Adipocyte (in vitro differentiated cells): Measurements from ENCODE around the gene DYNLT3.
A peak's percentile ranks its signal among the peaks of the same experiment; 100 is the strongest.

Experiments
- DNase-seq: peaks from one replicate; pipeline ENCODE4 v3.0.0-alpha.2; 2015; ENCODE audit warnings: low read depth
- H3K27me3 ChIP-seq: replicated peaks from 2 replicates; pipeline ENCODE4 v1.7.0; 2013; ENCODE audit warnings: mild to moderate bottlenecking, low read length, moderate library complexity; ENCODE audit not compliant: control insufficient read depth, insufficient read depth
- H3K36me3 ChIP-seq: 2 replicates; pipeline ENCODE4 v1.7.0; 2013; ENCODE audit warnings: low read length, mild to moderate bottlenecking, moderate library complexity; ENCODE audit not compliant: control insufficient read depth, insufficient read depth, severe bottlenecking
- H3K4me1 ChIP-seq: 2 replicates; pipeline ENCODE4 v1.7.0; 2013; ENCODE audit warnings: mild to moderate bottlenecking, low read length, moderate library complexity; ENCODE audit not compliant: control insufficient read depth, insufficient read depth
- H3K4me3 ChIP-seq: 2 replicates; pipeline ENCODE4 v1.7.0; 2013; ENCODE audit warnings: mild to moderate bottlenecking, low read length, moderate library complexity
- H3K9ac ChIP-seq: 2 replicates; pipeline ENCODE4 v1.7.0; 2013; ENCODE audit warnings: mild to moderate bottlenecking, low read length, moderate library complexity
- H3K9me3 ChIP-seq: 2 replicates; pipeline ENCODE4 v1.7.0; 2013; ENCODE audit warnings: mild to moderate bottlenecking, low read length, moderate library complexity; ENCODE audit not compliant: control insufficient read depth

DYNLT3 gene

GRCh38 chrX:37840931-37841330 is 6.4 kb downstream of the DYNLT3 start:
- DNase-seq: no peak
- Histone ChIP-seq H3K4me3 (no peak overlapping the region), H3K36me3 (peaks cover 11% of the 10 kb centered on the region), H3K9me3 (no peaks in the 10 kb centered on the region), H3K4me1 (no peaks in the 10 kb centered on the region), H3K9ac (no peak overlapping the region), H3K27me3 (no peaks in the 10 kb centered on the region)

- Histone ChIP-seq H3K27me3 (no peaks in the 10 kb centered on the region), H3K9ac (no peak overlapping the region), H3K4me3 (no peak overlapping the region), H3K9me3 (no peaks in the 10 kb centered on the region), H3K4me1 (no peaks in the 10 kb centered on the region), H3K36me3 (peaks cover 5% of the 10 kb centered on the region)
- DNase-seq: no peak
Observed at GRCh38 chrX:37834937-37835336, 12.4 kb downstream of the DYNLT3 start.

GRCh38 chrX:37830371-37830770 is 17.0 kb downstream of the DYNLT3 start:
- Histone ChIP-seq H3K4me3 (no peak overlapping the region), H3K27me3 (peaks cover 6% of the 10 kb centered on the region), H3K36me3 (no peaks in the 10 kb centered on the region), H3K4me1 (no peaks in the 10 kb centered on the region), H3K9me3 (no peaks in the 10 kb centered on the region), H3K9ac (no peak overlapping the region)
- DNase-seq: peak; percentile 60

DNA sequence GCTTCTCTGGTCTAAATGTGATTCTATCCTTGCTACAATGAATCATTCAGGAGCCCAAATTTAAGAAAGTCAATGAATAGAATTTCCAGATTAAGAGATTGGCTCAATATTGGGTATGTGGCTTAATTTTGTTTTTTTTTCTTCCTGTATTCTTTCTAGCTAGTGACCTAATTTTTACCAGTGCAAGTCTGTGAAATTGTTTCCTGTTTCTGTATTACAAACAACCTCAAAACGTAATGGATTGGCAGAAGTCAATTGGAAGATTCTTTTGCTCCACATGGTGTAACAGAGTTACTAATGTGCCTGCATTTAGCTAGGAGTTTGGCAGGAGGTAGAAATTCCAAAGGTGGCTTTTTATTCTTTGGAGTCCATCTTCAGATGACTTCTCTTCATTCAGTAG is 17.6 kb downstream of the DYNLT3 start:
- no peaks in the 10 kb centered on the region for H3K9me3 ChIP-seq
- DNase-seq: no peak
- H3K9ac ChIP-seq: no peak overlapping the region
- H3K36me3 ChIP-seq: no peaks in the 10 kb centered on the region
- peaks cover 6% of the 10 kb centered on the region for H3K27me3 ChIP-seq
- no peak overlapping the region for H3K4me3 ChIP-seq
- H3K4me1 ChIP-seq: no peaks in the 10 kb centered on the region

DNA sequence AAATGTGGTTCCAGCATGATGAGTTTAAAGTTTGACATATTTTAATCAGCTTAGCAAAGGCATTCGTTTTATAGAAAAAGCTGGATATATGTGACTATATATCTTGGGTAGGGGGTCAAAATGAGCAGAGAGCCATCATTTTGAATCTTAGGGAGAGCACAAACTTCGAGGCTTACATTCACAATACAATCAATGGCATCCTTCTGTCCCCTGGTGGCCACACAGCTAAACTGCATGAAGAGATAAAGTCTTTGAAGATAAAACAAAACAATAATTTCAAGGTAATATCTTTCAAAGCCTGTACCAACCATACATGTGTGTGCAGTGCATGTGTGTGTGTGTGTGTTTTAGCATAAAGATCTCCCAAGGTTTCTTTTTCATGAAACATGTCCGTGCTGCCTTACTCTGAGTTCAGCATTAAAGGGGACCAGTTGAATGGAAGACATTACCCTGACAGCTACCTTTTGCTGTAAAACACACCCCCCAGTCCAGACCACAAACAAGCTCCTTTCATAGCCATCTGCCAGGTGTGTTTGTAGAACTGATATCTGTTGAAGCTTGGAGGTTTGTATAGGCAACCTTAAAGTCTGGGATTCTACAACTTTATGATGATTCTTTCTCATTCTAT is 22.0 kb downstream of the DYNLT3 start:
- Histone ChIP-seq H3K4me1 (no peaks in the 10 kb centered on the region), H3K9me3 (no peaks in the 10 kb centered on the region), H3K27me3 (peaks cover 24% of the 10 kb centered on the region), H3K9ac (no peak overlapping the region), H3K4me3 (no peak overlapping the region), H3K36me3 (no peaks in the 10 kb centered on the region)
- peak; percentile 67 for DNase-seq

GRCh38 chrX:37824491-37825214 is 22.7 kb downstream of the DYNLT3 start:
- Histone ChIP-seq H3K36me3 (no peaks in the 10 kb centered on the region), H3K27me3 (peaks cover 26% of the 10 kb centered on the region), H3K9me3 (no peaks in the 10 kb centered on the region), H3K4me1 (no peaks in the 10 kb centered on the region), H3K4me3 (no peak overlapping the region), H3K9ac (no peak overlapping the region)
- no peak for DNase-seq

DNA sequence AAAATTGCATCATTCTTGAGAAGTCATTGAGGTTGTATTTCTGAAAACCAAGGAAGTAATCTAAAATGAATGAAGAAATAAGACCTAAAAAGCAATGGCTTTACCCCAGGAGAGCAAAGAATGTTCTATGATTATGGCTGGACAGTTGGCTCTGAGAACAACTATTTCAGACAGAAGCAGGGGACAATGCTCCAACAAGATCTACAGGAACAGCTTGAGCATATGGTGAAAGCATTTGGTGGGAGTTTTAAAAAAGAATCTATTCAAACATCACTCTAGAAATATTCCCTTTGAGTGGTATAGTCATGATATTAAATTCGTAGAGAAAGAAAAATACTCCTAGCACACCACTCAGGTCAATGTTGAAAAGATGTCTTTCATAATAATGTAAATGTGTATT is 26.7 kb downstream of the DYNLT3 start:
- H3K9me3 ChIP-seq: no peaks in the 10 kb centered on the region
- no peaks in the 10 kb centered on the region for H3K36me3 ChIP-seq
- H3K27me3 ChIP-seq: peaks cover 41% of the 10 kb centered on the region
- no peaks in the 10 kb centered on the region for H3K4me1 ChIP-seq
- no peak overlapping the region for H3K4me3 ChIP-seq
- H3K9ac ChIP-seq: no peak overlapping the region
- no peak for DNase-seq

- Histone ChIP-seq H3K36me3 (no peaks in the 10 kb centered on the region), H3K4me3 (no peak overlapping the region), H3K4me1 (no peaks in the 10 kb centered on the region), H3K9ac (no peak overlapping the region), H3K27me3 (peaks cover 36% of the 10 kb centered on the region), H3K9me3 (no peaks in the 10 kb centered on the region)
- no peak for DNase-seq
Observed at GRCh38 chrX:37818031-37818430, 29.3 kb downstream of the DYNLT3 start.

GRCh38 chrX:37817579-37817978 is 29.8 kb downstream of the DYNLT3 start:
- DNase-seq: no peak
- Histone ChIP-seq H3K4me1 (no peaks in the 10 kb centered on the region), H3K9me3 (no peaks in the 10 kb centered on the region), H3K36me3 (no peaks in the 10 kb centered on the region), H3K27me3 (peaks cover 36% of the 10 kb centered on the region), H3K4me3 (no peak overlapping the region), H3K9ac (no peak overlapping the region)

GRCh38 chrX:37817176-37817575 is 30.2 kb downstream of the DYNLT3 start:
- Histone ChIP-seq H3K36me3 (no peaks in the 10 kb centered on the region), H3K9me3 (no peaks in the 10 kb centered on the region), H3K27me3 (peaks cover 38% of the 10 kb centered on the region), H3K9ac (no peak overlapping the region), H3K4me1 (no peaks in the 10 kb centered on the region), H3K4me3 (no peak overlapping the region)
- DNase-seq: no peak

- H3K36me3 ChIP-seq: no peaks in the 10 kb centered on the region
- peaks cover 42% of the 10 kb centered on the region for H3K27me3 ChIP-seq
- H3K4me3 ChIP-seq: no peak overlapping the region
- no peaks in the 10 kb centered on the region for H3K4me1 ChIP-seq
- no peaks in the 10 kb centered on the region for H3K9me3 ChIP-seq
- H3K9ac ChIP-seq: no peak overlapping the region
- DNase-seq: no peak
Observed at GRCh38 chrX:37816766-37817165, 30.6 kb downstream of the DYNLT3 start.

DNA sequence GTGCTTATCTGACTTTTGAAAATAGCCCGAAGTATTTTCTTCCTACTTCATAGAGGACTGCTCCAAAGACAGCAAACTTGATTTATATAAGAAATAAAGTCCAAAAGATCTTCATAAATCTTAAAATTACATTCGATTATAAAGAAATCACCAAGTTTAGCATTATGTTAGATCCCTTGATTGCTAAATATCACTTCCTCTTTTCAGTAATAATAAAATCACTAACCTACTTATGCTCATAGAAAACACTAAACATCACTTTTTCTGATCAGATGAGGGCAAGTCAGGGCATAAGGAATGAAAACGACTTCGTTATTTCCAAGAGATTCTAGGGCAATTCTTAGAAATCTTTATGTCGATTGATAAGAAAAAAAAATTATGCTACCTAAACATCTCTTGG is 32.0 kb downstream of the DYNLT3 start:
- Histone ChIP-seq H3K36me3 (no peaks in the 10 kb centered on the region), H3K27me3 (peaks cover 47% of the 10 kb centered on the region), H3K4me1 (no peaks in the 10 kb centered on the region), H3K9ac (no peak overlapping the region), H3K9me3 (no peaks in the 10 kb centered on the region), H3K4me3 (no peak overlapping the region)
- no peak for DNase-seq
